ENCODE measurements around the gene OLIG1. TPM values are rescaled to one million over a fixed set of nuclear protein-coding genes. Genes with fewer than 3 reads are reported as not detected.

OLIG1 gene
- total RNA-seq: not detected

DNA sequence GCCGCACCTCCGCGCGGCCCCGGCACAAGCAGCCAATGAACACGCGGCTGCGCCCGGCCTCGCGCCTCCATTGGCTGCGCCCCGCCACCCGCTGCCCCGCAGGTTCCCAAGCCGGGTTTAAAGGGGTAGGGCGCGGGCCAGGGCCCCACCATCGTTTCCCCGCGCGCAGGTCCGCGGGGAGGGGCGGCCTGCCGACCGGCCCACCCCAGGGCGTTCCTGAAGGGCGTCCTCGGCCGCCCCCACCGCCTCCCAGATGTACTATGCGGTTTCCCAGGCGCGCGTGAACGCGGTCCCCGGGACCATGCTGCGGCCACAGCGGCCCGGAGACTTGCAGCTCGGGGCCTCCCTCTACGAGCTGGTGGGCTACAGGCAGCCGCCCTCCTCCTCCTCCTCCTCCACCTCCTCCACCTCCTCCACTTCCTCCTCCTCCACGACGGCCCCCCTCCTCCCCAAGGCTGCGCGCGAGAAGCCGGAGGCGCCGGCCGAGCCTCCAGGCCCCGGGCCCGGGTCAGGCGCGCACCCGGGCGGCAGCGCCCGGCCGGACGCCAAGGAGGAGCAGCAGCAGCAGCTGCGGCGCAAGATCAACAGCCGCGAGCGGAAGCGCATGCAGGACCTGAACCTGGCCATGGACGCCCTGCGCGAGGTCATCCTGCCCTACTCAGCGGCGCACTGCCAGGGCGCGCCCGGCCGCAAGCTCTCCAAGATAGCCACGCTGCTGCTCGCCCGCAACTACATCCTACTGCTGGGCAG is at the start of gene OLIG1:
Gene OLIG1, plus strand, starts transcription at position 148 of the 750 bp plus-strand sequence. Its CDS starts 106 bp downstream, at position 254.
- no peak for DNase-seq (ENCODE audit: low spot score)

DNA sequence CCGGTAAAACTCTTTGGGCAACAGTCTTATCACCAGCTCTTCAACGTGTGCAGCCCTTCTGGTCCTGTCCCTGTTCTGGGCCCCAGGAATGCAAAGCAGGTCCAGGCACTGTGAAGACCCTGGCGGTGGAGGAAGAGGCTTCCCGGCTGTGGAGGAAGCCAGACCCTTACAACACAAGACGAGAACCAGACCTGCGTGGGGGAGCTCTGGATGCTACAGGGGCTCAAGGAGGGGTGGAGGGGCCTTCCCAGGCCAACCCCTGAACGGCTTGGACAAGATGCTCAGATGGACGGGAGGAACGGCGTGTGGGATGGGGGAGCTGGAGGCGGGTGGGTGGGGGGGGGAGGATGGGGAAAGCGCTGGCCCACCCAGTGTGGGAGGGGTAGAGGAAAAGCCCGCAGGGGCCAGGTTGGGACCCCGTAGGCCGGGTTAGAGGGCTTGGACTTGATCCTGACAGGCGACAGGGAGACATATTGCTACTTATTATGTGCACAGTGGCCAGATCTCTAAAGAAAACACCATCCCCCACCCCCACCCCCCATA is 49.3 kb upstream of the OLIG1 start:
- no peak for DNase-seq (ENCODE audit: low spot score)

DNA sequence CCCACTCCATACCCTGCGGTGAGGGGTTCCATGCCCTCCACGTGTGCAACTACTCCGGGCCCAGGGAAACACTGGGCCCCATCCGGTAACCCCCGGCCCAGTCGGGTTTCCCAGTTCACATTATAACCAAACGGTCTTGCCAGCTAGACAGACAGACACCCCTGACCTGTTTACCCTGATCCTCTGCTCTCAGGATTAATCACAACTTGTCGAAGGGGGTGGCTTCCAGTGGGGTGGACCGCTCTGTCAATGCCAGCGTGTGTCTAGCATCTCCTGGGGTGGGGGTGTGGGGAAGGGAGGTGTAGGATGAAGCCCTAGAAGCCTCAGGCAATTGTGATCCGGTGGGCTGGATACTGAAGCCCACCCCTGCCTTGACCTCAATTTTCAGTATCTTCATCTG is 48.8 kb upstream of the OLIG1 start:
- no peak for DNase-seq (ENCODE audit: low spot score)

DNA sequence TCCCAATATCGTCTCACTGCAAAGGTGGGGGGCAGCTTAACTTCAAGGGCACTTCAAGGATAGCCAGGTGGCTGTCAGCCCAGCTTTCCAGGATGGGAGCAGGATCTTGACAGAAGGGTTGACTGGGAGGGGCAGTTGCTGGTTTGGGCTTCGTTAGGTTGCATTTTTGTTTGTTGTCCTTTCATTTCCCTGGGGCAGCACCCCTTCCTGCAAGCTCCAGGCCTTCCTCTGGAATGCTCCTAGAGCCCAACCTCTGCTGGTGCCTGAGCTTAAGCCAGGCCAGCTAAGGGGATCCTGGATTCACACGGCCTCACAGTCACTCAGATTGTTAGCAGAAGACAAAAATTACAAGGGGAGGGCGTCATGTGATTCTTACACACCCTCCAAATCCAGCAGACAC is 48.3 kb upstream of the OLIG1 start:
- DNase-seq (ENCODE audit: low spot score): no peak

- DNase-seq (ENCODE audit: low spot score): no peak
These were observed 47.5 kb upstream of the OLIG1 start for GRCh38 chr21:33022489-33022827.

DNA sequence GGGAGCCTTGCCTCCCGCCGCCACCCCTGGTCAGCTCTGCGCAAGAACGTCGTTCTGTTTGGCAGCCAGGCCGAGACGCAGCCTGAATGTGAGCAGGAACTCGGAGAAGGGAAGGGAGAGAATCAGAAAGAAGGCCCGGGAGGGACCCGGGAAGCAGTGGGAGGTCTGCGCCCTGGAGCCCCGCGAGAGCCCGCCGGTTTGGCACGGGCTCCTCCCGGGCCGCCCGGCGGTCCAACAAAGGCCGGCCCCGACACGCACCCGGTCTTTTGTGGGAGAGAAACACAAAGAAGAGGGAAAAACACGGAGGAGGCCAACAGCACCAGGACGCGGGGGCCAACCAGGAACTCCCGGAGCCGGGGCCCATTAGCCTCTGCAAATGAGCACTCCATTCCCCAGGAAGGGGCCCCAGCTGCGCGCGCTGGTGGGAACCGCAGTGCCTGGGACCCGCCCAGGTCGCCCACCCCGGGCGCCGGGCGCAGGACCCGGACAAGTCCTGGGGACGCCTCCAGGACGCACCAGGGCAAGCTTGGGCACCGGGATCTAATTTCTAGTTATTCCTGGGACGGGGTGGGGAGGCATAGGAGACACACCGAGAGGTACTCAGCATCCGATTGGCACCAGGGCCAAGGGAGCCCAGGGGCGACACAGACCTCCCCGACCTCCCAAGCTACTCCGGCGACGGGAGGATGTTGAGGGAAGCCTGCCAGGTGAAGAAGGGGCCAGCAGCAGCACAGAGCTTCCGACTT is 46.9 kb upstream of the OLIG1 start:
- DNase-seq (ENCODE audit: low spot score): no peak

- no peak for DNase-seq (ENCODE audit: low spot score)
These were observed 46.3 kb upstream of the OLIG1 start for GRCh38 chr21:33023574-33024200.

GRCh38 chr21:33024201-33025103 is 45.5 kb upstream of the OLIG1 start:
- DNase-seq (ENCODE audit: low spot score): no peak

DNA sequence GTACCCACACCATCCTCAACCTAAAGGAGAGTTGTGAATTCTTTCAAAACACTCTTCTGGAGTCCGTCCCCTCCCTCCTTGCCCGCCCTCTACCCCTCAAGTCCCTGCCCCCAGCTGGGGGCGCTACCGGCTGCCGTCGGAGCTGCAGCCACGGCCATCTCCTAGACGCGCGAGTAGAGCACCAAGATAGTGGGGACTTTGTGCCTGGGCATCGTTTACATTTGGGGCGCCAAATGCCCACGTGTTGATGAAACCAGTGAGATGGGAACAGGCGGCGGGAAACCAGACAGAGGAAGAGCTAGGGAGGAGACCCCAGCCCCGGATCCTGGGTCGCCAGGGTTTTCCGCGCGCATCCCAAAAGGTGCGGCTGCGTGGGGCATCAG is 44.8 kb upstream of the OLIG1 start:
- DNase-seq (ENCODE audit: low spot score): no peak

DNA sequence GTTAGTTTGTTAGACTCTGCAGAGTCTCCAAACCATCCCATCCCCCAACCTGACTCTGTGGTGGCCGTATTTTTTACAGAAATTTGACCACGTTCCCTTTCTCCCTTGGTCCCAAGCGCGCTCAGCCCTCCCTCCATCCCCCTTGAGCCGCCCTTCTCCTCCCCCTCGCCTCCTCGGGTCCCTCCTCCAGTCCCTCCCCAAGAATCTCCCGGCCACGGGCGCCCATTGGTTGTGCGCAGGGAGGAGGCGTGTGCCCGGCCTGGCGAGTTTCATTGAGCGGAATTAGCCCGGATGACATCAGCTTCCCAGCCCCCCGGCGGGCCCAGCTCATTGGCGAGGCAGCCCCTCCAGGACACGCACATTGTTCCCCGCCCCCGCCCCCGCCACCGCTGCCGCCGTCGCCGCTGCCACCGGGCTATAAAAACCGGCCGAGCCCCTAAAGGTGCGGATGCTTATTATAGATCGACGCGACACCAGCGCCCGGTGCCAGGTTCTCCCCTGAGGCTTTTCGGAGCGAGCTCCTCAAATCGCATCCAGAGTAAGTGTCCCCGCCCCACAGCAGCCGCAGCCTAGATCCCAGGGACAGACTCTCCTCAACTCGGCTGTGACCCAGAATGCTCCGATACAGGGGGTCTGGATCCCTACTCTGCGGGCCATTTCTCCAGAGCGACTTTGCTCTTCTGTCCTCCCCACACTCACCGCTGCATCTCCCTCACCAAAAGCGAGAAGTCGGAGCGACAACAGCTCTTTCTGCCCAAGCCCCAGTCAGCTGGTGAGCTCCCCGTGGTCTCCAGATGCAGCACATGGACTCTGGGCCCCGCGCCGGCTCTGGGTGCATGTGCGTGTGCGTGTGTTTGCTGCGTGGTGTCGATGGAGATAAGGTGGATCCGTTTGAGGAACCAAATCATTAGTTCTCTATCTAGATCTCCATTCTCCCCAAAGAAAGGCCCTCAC is 44.2 kb upstream of the OLIG1 start, which contains the start of gene OLIG2:
Gene OLIG2, plus strand, starts transcription at position 447 of the 954 bp plus-strand sequence. CDS start 928 bp downstream, outside the sequence.
- no peak for DNase-seq (ENCODE audit: low spot score)

DNA sequence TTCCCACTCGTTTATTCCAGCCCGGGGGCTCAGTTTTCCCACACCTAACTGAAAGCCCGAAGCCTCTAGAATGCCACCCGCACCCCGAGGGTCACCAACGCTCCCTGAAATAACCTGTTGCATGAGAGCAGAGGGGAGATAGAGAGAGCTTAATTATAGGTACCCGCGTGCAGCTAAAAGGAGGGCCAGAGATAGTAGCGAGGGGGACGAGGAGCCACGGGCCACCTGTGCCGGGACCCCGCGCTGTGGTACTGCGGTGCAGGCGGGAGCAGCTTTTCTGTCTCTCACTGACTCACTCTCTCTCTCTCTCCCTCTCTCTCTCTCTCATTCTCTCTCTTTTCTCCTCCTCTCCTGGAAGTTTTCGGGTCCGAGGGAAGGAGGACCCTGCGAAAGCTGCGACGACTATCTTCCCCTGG is 43.5 kb upstream of the OLIG1 start:
- no peak for DNase-seq (ENCODE audit: low spot score)

DNA sequence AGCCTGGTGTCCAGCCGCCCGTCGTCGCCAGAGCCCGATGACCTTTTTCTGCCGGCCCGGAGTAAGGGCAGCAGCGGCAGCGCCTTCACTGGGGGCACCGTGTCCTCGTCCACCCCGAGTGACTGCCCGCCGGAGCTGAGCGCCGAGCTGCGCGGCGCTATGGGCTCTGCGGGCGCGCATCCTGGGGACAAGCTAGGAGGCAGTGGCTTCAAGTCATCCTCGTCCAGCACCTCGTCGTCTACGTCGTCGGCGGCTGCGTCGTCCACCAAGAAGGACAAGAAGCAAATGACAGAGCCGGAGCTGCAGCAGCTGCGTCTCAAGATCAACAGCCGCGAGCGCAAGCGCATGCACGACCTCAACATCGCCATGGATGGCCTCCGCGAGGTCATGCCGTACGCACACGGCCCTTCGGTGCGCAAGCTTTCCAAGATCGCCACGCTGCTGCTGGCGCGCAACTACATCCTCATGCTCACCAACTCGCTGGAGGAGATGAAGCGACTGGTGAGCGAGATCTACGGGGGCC is 43.0 kb upstream of the OLIG1 start:
- DNase-seq (ENCODE audit: low spot score): no peak

DNA sequence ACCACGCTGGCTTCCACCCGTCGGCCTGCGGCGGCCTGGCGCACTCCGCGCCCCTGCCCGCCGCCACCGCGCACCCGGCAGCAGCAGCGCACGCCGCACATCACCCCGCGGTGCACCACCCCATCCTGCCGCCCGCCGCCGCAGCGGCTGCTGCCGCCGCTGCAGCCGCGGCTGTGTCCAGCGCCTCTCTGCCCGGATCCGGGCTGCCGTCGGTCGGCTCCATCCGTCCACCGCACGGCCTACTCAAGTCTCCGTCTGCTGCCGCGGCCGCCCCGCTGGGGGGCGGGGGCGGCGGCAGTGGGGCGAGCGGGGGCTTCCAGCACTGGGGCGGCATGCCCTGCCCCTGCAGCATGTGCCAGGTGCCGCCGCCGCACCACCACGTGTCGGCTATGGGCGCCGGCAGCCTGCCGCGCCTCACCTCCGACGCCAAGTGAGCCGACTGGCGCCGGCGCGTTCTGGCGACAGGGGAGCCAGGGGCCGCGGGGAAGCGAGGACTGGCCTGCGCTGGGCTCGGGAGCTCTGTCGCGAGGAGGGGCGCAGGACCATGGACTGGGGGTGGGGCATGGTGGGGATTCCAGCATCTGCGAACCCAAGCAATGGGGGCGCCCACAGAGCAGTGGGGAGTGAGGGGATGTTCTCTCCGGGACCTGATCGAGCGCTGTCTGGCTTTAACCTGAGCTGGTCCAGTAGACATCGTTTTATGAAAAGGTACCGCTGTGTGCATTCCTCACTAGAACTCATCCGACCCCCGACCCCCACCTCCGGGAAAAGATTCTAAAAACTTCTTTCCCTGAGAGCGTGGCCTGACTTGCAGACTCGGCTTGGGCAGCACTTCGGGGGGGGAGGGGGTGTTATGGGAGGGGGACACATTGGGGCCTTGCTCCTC is 42.3 kb upstream of the OLIG1 start:
- no peak for DNase-seq (ENCODE audit: low spot score)

DNA sequence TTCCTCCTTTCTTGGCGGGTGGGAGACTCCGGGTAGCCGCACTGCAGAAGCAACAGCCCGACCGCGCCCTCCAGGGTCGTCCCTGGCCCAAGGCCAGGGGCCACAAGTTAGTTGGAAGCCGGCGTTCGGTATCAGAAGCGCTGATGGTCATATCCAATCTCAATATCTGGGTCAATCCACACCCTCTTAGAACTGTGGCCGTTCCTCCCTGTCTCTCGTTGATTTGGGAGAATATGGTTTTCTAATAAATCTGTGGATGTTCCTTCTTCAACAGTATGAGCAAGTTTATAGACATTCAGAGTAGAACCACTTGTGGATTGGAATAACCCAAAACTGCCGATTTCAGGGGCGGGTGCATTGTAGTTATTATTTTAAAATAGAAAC is 41.7 kb upstream of the OLIG1 start:
- no peak for DNase-seq (ENCODE audit: low spot score)

GRCh38 chr21:33028773-33029384 is 41.1 kb upstream of the OLIG1 start:
- DNase-seq (ENCODE audit: low spot score): no peak

DNA sequence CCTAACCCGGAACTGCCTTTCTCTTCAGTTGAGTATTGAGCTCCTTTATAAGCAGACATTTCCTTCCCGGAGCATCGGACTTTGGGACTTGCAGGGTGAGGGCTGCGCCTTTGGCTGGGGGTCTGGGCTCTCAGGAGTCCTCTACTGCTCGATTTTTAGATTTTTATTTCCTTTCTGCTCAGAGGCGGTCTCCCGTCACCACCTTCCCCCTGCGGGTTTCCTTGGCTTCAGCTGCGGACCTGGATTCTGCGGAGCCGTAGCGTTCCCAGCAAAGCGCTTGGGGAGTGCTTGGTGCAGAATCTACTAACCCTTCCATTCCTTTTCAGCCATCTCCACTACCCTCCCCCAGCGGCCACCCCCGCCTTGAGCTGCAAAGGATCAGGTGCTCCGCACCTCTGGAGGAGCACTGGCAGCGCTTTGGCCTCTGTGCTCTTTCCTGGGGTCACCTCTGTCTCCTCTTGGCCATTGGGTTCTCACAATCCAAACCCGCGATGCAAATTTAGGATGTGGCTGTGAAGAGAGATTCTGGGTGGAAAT is 40.5 kb upstream of the OLIG1 start:
- DNase-seq (ENCODE audit: low spot score): no peak

- no peak for DNase-seq (ENCODE audit: low spot score)
These were observed 39.9 kb upstream of the OLIG1 start for GRCh38 chr21:33029975-33030461.

DNA sequence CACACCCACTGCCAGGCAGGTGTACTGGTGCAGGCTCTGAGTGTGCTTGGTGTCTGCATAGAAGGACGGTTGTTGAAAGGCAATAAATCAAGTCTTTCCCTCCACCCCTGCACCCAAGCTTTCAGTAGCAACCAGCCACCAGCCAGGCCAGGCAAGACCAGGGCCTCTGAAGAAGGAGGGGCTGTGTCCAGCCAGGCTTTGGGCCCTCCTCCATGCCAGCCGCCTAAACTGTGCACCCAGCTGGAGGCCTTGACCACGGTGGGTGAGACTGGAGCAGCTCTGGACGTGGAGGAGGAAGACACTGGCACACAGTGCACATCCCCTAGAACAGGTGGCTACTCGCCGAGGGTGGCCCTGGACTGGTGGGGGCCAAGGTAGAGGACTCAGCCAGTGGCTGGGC is 39.3 kb upstream of the OLIG1 start:
- DNase-seq (ENCODE audit: low spot score): no peak

All from mucosa of gallbladder (tissue), 1 donor.